Fibroblast of villous mesenchyme (primary cell): ENCODE results near the gene SH3RF3. TPM values are rescaled to one million over a fixed set of nuclear protein-coding genes. Genes with fewer than 3 reads are reported as not detected.

Experiments
- DNase-seq: peaks from one replicate; pipeline ENCODE4 v3.0.0-alpha.2; 2010; ENCODE audit warnings: low read depth
- H3K4me3 ChIP-seq: 2 replicates; pipeline ENCODE4 v1.5.1; 2011; ENCODE audit warnings: low read depth, mild to moderate bottlenecking, low read length
- CTCF ChIP-seq: IDR thresholded peaks from 2 replicates; pipeline ENCODE4 v1.5.1; 2012; ENCODE audit warnings: low read depth, mild to moderate bottlenecking, low read length; ENCODE audit not compliant: insufficient read depth
- total RNA-seq: library from RNA; depleted of rRNA; stranded (reverse); fragments of >200 nt; gene quantifications from 2 replicates; pipeline ENCODE4 v1.2.3, GENCODE V29; 2012

Gene SH3RF3
- total RNA-seq, 1 donor, result 13.4 TPM

DNA sequence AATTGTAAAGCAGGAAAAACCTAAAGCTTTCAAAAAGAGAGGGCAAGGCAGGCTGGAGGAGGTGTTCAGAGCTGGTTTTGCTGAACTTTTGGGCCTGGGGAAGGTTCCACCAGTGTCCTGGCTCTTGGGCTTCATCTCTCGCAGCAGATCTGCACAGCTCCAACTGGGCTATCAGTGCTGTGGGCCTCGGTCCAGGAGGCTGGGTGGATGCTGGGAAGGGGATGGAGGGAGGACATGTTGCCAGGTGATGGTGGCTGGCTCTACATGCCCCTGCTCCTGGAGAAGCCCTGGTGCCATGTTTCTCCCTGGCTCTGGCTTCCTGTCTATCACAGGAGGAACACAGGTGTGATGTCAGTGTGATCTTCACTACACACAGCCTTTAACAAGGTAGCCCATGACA lies 187.1 kb downstream of the SH3RF3 start:
- DNase-seq, result no peak
- no peak for TF ChIP-seq CTCF
- H3K4me3 ChIP-seq, result no peak overlapping the region

DNA sequence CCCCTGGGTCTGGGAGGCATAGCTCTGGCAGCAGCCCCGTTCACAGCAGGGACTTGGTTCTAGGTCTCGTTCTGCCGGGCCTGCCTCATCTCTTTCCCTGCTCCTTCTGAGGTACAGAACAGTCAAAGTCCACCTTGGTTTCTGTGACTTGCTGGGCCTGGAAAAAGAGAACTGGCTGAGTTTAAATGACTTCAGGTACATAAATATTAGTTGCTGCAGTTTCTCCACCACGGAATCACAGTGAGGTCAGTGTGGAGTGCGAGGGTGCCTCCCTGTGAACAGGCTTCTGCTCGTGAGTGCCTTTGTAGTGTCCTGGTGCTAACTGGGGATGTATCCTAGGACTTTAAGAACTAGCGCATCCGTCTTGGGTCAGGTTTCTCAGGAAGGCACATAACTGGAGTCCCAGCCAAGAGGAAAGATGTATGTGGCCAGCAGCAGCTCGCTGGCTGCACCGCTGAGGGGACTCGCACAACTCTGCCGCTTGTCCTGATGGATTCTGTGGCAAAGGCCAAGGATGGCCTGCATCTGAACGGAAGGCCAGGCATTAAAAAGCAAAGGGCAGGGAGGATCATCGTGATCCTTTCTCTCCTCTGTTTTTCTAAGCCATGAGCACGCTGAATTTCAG lies 188.6 kb downstream of the SH3RF3 start:
- peak overlapping the region; percentile 9 for H3K4me3 ChIP-seq
- TF ChIP-seq CTCF, result no peak
- peak; percentile 71 for DNase-seq

DNA sequence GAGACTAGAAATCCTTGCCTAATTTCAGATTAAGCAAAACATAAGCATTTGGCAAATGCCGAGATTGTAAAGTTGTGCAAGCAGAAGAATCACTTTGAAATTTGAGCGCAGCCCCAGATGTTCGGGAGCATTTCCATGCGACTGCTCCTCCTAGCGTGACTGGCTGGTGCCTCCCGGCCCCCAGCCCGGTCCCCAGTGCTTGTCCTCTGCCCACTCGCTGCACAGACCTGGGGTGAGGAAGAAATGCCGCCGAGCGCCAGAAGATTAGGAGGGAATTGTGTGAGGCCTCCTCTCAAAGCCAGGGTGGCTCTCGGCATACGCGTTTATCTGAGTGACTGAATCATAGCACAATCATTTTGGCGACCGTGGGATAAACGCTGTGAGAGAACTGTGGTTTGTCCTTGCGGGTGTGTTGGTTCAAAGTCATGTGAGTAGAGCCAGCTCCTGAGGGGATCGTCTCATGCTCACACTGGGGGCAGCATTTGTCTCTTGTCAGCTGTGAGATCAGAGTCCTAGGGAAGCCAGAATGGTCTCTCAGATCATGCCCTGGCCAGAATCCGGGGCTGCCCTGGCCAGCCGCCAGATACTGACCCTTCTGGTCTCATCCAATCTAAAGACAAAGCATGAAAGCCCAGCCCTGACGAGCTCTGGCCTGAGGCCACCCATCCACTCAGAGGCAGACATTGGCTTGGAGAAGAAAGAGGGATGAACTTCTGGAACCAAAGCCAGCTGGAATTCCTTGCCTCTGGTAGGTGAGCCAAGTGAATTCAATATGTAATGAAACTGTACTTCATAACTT lies 189.3 kb downstream of the SH3RF3 start:
- peak; percentile 35 for TF ChIP-seq CTCF
- peak overlapping the region; percentile 40 for H3K4me3 ChIP-seq

GRCh38 chr2:109318949-109319342 lies 189.9 kb downstream of the SH3RF3 start:
- peak overlapping the region; percentile 40 for H3K4me3 ChIP-seq
- no peak for DNase-seq
- no peak for TF ChIP-seq CTCF

More for the DNA sequence above, 189.3 kb downstream of the SH3RF3 start:
- peak; percentile 97 for DNase-seq

- TF ChIP-seq CTCF, result no peak
- peak; percentile 94 for DNase-seq
- H3K4me3 ChIP-seq, result no peak overlapping the region
Measured at GRCh38 chr2:109320195-109320922, 191.4 kb downstream of the SH3RF3 start.

- DNase-seq, result peak; percentile 85
- H3K4me3 ChIP-seq, result peak overlapping the region; percentile 23
- TF ChIP-seq CTCF, result peak; percentile 30
Measured at GRCh38 chr2:109321570-109321969, 192.6 kb downstream of the SH3RF3 start.
